SHP77 (cell line): Measurements from ENCODE around the gene MCC.
A peak's percentile ranks its signal among the peaks of the same experiment; 100 is the strongest.

ENCODE experiments used
- DNase-seq, 2 experiments: peaks; one replicate each; lab custom pipeline; 2025; lab: John Stamatoyannopoulos, UW

Gene MCC

DNA sequence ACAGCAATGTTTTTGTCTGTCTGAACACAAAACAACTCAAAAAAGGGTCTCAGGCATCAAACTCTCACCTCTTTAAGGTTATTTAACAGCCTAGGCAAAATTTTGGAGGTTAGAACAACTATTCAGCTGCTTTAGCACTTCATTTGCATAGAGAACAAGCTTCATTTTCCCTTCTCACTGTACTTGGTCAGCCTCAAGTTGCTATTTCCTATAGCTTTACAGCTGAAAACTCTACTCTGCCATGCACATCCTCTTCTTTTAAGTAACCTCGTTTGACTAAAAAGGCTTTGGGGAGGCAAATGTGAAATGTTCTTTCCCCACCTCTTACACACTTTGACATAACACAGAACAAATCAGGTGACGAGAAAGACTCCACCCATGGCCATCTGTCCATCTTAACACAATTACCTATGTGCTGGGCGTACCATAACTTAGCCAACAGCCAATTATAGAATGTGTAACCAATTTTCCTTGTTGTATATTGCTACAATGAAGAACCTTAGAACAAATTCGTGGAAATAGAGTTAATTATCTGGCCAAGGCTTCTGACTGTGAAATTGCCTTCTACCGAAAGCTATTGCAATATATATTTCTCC is 315.9 kb downstream of the MCC start:
- DNase-seq: no peak

GRCh38 chr5:113171520-113171919 is 316.7 kb downstream of the MCC start:
- no peak for DNase-seq

DNA sequence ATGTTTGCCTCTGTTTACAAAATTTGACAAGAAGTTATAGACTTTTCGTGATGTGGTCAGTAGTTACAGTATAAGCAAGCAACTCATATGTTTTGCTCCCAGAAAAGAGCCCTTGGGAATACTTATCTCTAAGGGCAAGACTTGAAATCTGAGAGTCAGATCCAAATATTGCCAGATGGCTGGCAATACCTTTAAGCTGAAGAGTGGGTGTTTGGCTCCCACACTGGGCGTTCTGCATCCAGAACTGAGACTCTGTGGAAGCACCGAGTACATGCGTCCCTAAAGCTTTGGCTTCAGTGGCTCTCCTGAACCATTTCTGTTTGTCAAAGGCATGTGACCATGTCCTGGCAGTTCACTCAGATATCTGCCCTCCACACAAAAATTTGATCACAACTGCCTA is 317.5 kb downstream of the MCC start:
- DNase-seq: no peak

DNA sequence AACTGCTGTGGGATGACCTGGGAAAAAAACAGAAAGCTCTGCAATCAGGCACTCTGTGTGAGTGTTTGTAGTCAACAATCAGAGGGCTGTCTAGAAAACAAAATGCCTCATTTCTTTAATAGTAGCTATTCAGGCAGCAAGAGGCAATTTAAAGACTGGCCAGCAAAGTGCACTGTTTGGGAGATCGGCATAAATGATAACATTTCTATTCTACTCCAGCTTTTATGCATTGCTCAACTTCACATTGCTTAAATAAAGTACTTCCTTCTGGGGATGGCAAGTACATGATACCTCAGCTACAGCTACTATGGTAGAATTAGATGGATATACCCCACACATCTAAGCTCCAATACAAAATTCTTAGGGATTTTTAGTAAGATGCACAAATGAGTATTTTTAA is 318.5 kb downstream of the MCC start:
- no peak for DNase-seq

DNA sequence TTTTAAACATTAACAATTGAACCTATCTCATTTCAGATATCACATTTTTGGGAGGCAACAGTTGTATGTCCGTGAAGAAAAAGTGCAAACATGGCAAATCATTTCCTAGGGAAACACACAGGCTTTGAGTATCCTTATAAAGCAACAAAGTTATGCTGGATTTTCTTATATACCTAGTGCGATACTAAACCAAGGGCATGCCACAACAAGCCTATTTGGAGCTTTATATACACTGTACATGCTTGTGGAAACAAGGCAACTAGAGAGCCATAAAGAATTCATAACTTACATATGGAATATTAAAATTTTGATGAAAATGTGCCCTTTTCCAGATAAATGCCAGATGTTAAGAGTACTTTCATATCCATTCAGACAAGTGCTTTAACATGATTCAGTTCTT is 320.3 kb downstream of the MCC start:
- no peak for DNase-seq

DNA sequence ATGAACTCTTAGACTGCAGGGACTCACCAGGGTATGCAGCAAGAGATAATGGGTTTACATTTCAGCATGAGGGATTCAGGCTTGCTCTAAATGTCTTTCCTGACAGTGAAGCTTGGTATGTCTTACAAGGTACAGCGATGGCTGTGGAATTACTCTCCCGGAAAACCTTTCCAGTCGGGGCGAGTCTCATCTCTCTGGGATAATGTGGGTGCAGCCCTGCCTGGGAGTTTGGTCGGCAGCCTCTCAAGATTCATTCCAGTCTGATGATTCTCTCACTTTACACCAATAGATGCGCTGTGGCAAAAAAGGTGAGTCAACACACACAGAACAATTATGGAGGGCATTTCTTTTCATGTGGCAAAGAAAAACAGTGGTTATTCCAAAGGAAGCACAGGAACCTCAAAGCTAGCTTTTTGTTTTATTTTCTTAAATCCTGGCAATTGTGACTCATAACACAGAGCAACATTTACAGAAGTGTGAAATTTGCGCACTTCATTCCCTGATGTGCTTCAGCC is 321.3 kb downstream of the MCC start:
- DNase-seq: no peak

DNA sequence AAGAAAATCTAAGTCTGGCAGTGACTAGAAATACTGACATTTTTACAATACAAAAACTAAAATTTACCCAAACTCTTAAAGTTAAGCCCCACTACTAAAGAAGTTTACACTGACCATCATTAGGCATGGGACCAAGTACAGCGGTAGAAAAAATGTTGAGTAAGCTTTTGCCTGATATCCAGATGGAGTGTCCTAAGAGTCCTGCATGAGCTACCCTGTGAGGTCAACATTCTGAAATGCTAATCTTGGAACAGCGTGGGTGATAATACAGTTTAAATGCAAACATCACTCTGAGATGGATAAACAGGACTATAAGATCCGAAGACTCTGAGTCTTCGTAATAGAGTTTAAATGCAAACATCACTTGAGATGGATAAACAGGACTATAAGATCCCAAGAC is 322.0 kb downstream of the MCC start:
- DNase-seq: no peak

- DNase-seq: no peak
Measured at GRCh38 chr5:113164021-113164420, 324.2 kb downstream of the MCC start.

- DNase-seq: no peak
Measured at GRCh38 chr5:113163328-113163727, 324.9 kb downstream of the MCC start.

DNA sequence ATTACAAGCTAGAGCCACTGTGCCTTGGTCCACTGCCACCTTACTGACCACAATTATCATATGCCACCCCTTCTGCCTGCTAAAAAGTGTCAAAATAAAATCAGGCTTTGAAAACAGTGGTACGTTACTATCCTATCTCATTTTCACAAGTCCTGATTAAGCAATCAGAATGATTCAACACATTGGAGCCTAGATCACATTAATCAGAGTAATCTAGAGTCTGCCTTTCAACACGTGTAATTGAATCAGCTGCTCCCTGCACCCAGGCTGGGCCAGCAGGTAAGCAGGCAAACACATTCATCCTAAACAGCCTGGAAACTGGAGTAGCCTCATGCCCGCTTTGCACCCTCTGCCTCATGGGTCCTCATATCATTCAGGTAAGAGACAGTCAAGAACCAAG is 325.5 kb downstream of the MCC start:
- DNase-seq: no peak

- no peak for DNase-seq
Measured at GRCh38 chr5:113162208-113162607, 326.0 kb downstream of the MCC start.

DNA sequence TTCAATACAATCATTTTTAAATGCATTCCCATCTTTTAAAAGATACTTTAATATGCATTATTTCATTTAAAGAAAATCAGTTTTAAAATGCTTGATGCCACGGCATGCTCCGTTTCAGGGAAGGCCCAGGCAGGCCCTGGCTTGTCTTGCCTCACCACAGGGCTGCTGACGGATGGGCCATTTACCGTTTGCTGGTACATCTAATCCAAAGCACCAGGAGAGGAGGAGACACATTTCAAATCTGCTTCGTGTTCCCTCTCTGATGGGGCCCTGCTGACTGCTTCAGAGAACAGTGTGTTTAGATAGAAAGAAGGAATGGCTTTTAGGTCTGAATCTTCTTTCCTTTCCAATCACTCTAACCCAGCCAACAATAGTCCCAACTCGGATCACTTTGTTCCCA is 326.4 kb downstream of the MCC start:
- peak in 1 of 2 experiments; percentile 15 for DNase-seq

- DNase-seq: no peak
Measured at GRCh38 chr5:113157886-113158285, 330.4 kb downstream of the MCC start.

GRCh38 chr5:113156271-113156877 is 331.9 kb downstream of the MCC start:
- no peak for DNase-seq

DNA sequence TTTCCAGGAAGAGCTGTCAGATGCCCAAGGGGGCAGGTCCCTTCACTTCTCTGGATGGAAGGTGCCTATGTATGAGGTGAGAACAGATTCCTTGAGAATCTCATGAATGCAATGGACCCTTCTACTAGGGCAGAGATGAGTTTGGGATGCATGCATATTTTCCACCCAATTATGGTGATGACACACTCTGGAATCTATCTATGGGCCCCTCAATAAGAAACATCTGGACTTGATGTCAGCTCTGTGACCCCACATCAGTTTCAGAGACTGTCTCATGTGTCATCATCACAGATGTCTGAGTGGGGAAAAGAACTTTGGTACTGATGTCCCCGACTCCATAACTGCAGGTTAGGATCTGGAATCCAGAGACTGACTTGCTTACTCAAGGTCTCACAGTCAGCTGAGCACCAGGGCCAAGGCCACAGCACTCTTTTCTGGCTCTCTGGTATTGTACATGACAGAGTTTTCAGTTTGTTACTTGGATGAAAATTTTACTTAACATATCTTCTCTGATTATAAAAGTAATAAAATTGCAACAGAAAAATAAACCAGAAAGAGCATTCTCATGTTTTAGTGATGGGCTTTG is 334.6 kb downstream of the MCC start:
- DNase-seq: no peak

DNA sequence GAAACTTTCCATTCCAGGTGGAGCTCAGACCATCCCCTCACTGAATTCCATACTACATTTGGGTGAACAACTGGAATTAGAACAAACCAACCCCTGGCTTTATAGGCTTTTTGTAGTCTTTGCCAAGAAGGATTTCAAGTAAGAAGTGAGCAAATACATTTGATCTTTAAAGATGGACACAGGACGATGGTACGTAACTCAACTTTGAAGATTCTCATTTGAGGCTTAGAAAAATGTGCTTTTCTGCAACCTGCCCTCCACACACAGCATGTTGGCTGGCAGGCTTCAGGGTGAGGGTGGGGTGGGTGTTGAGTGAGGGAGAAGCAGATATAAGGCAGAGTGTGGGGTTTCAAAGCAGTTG is 335.9 kb downstream of the MCC start:
- DNase-seq: no peak

GRCh38 chr5:113151641-113152379 is 336.4 kb downstream of the MCC start:
- no peak for DNase-seq

DNA sequence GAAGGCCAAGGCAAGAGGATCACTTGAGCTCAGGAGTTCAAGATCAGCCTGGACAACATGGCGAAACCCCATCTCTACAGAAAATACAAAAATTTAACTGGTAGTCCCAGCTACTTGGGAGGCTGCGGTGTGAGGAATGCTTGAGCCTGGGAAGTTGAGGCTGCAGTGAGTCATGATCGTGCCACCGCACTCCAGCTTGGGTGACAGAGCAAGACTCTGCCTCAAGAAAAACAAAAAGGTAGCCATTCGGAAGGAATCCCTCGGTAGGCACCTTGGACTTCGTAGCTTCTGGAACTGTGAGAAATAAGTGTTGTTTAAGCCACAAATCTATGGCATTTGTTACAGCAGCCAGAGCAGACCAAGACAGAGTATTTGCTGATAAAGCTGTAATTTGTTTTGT is 337.4 kb downstream of the MCC start:
- no peak for DNase-seq

GRCh38 chr5:113150221-113150620 is 338.0 kb downstream of the MCC start:
- no peak for DNase-seq

GRCh38 chr5:113147537-113147936 is 340.7 kb downstream of the MCC start:
- DNase-seq: no peak

- DNase-seq: no peak
Measured at GRCh38 chr5:113147101-113147508, 341.1 kb downstream of the MCC start.

DNA sequence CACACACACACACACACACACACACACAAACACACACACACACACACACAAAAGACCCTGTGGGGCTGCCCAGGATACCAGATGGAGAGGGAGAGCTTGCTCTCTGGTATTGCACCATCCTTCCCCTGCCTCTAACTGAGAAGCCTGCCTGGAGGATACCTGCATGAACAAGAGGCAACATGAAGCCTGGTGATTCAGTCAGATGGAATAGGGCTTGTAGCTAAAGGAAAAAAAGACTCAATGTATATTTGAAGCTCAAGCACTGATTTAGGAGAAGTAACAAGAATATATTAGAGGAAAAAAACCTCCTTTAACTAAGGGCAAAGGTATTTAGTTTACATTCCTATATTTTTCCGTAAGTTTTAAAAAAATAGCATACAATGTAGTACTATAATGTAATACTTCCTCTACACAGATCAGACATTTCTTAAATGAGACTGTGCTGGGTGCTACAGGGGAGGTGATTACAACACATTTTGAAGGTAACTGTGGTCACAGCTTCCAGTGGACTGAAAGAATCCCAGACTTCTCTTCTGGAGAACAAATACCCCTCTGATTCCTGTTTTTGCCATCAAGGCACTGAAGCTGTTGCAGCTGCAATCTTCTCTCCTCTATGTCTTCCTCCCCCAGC is 342.4 kb downstream of the MCC start:
- DNase-seq: no peak

- no peak for DNase-seq
Measured at GRCh38 chr5:113142186-113142585, 346.1 kb downstream of the MCC start.
